DMS 273 (cell line): ENCODE measurements around the gene MTPN.

Source experiments
- DNase-seq: peaks from one replicate; lab custom pipeline; 2025; ENCODE audit not compliant: unreplicated experiment; lab: John Stamatoyannopoulos, UW

Gene MTPN

DNA sequence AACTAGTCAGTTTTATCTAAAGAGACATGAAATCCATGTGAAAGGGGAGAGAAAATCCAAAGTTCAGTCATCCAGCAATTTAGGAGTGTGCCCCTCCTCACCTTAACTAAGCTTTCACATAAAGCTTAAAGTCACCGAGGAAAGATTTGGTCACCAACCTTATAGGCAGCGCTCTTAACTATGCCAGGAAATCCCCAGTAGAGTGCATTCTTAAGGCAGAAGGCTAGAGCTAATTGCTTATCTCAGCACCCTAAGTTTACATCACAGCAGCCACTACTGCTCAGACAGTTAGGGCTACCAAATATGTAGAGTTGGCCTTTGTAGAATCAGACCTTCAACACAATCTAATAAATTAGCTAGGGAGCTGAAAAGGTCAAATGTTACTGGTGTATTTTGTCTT, 47.9 kb downstream of the MTPN start:
- no peak for DNase-seq

DNA sequence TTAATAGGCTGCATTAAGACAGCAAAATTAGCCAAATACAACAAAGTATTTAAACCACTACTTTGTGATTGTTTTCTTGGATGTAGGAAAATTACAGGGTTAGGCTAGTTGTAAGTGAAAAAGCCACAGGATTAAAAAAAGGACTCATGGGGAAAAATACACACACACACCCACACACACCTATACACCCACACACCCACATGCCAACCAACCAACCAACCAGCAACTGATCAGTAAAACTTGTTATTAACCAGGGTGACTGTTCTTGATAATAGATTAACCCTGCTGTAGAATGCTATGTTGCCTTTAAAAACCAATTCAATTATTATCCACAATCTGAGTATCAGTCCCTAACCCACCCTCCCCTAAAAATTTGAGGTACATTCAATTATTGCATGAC, 49.0 kb downstream of the MTPN start:
- DNase-seq = no peak

DNA sequence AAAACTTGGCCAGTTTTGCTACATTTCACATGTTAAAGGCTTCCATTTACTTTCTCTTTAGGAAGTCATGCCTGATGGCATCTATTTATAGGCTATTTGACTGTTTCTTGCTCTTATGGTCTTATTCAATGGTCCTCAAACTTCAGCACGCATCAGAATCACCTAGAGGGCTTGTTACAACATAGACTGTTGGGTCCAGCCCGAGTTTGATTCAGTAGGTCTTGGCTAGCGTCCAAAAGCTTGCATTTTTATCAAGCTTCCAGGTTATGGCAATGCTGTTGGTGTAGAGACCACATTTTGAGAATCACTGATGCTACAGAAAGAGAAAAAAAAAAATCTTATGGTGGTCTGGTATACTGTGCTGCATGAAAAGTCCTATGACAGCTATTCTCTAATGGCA, 51.9 kb downstream of the MTPN start:
- DNase-seq = no peak

DNA sequence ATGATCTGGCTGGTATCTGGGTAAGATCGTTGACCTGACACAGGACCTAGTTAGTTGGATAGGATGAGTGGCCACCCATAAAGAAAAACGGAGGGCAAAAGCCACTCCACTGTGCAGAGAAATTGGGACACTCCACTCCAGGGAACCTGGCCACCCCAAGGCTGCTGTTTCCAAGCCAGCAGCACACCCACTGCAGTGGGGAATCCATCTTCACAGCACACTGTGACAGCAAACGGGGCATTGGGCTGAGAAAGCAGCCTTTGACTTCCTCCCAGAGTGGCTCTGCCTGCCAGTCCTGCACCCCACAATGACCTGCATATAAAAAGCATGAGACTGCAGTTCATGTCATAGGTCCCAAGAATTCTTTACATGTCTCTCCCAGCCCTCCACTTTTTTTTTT, 52.9 kb downstream of the MTPN start:
- no peak for DNase-seq

DNA sequence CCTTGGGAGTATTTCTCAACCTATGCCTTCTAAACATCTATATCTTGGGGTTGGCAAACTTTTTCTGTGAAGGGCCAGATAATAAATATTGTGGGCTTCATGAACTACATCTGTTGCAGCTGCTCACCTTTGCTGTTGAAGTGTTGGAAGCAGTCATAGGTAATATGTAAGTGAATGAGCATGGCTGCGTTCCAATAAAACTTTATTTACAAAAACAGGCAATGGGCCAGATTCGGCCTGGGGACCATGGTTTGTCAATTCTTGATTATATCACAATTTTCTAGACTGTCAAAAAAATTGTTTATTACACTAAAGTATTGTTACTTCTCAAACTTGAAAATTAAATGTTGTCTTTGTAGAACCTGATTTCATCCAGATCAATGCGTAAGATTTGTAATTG, 54.9 kb downstream of the MTPN start:
- DNase-seq = no peak

DNA sequence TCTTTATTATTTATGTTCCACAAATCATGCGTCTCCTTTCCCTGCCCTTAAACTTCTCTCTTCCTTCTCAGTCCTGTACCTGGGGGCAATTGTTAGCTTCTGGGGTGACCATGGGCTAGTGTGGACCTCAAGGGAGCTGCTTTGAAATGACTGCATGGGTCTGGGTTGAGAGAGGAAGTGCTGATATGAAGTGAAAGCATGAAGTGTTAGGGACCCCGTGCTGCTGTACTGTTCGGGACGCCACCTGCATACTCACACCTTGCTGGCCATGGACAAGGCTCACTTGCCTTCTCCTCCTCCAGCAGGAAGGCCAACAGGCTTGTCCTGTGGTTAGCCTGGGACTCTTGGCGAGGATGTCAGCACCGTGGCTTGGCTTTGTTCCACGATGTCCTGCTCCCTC, 56.7 kb downstream of the MTPN start:
- no peak for DNase-seq

DNA sequence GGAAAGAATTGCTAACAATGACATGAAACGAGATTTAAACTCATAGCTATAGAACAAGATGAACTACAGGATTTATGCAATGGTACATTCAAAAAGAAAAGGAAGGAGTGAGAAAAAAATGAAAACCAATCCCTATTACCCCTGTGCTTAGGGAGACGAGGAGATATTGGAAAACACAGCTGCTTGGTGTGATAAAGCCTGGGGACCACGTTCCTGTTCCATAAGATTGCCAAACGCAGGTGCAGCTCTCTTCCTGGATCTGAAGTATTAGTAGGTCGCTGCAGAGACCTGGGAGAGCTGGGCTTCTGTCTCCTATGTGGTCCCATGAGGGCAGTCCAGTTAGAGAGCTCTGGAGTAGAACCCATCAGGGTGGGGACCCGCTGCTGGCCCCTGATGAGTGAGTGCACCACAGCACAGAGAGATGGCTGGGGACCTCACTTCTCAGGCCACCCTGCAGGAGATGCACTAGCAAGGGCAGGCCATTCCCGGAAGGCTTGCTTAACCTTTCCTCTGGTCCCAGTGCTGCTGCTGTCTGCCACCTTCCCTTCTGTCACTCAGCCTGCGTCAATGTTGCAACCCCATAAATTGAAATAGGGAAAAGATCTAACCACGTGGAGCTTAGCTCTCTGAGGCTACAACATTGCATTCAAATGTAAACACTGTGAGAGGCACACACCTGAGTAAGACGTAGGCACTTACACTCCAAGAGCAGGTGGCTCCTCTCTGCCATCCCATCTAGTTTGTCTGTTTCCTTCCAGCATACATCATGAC, 57.9 kb downstream of the MTPN start:
- DNase-seq = no peak

DNA sequence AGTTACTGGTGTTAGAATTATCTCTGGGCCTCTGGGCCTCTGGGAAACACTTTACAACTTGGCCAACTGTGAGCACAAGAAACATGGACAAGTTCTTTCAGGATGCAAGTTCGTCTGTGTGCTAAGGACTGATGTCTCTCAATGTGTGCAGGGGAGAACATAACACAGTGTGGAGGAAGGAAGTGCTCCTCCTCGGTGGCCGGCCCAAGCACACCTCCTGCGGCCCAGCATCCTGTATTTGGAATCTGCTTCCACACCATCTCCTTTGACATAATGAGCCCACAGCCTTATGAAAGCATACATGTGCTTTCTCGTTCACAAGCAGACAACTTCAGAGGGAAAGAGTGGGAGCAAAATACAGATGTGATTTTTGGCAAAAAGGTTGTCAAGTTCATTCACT, 59.0 kb downstream of the MTPN start:
- DNase-seq = no peak

DNA sequence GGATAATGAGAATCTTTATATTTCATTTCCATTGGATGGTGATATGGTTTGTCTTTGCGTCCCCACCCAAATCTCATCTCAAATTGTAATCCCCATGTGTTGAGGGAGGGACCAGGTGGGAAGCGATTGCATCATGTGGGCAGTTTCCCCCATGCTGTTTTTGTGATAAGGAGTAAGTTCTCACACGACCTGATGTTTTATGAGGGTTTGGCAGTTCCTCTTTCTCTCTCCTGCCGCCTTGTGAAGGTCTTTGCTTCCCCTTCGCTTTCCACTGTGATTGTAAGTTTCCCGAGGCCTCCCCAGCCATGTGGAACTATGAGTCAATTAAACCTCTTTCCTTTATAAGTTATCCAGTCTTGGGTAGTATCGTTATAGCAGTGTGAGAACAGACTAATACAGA, 59.4 kb downstream of the MTPN start:
- DNase-seq = no peak

DNA sequence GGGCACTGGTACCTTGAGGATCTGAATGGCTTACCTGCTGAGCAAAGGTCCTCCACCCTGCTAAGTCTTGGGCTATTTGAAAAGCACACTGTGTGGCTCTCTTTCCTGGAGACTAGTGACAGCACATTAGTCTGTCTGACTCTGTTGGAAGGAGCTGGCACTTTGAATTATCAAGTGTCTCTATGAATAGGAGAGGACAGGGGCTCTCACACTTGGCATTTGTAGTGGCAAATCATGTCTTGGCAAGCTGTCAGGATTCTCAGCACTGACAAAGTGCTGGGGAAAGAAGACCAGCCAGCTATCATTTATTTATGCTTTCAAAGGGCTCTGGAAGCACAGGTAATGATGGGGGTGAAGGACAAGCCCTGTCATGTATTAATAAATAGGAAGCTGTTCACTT, 62.8 kb downstream of the MTPN start:
- DNase-seq = peak; percentile 23

DNA sequence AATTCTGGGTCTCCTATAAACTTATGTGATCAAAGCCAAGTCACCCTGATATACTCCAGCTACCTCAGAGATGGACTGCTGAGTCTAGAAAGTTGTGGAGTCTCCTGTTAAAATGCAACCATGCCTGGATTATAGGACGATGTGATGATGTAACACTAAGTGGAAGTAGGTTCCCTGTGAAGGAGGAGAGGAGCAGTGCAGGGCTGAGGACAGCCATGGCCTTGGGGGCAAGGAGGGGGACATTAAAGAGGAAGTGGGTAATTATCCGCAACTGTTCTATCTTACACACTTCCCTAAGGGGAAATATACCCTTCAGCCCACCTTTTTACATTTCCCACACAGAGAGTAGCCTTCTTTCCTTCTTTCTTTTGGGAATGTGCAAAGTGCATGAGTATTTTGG, 63.8 kb downstream of the MTPN start:
- DNase-seq = no peak

DNA sequence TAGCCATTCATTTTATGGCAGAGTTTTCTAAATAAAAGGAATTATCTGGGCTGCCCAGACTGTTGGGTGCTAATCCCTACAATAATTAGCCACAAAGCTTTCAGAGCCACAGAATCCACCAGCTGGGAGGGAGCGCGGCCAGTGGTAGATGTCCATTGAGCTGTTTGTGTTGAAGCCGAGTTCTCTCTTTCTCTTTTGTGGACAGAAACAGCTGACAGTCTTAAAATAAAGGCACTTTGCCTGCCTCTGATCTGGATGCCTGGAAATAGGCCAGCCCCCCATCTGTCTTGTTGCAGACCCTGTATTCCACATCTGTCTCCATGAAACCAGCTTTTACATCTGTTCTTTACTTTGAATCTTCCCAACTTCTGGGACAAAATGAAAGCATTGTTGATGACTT, 66.1 kb downstream of the MTPN start:
- DNase-seq = peak; percentile 87

DNA sequence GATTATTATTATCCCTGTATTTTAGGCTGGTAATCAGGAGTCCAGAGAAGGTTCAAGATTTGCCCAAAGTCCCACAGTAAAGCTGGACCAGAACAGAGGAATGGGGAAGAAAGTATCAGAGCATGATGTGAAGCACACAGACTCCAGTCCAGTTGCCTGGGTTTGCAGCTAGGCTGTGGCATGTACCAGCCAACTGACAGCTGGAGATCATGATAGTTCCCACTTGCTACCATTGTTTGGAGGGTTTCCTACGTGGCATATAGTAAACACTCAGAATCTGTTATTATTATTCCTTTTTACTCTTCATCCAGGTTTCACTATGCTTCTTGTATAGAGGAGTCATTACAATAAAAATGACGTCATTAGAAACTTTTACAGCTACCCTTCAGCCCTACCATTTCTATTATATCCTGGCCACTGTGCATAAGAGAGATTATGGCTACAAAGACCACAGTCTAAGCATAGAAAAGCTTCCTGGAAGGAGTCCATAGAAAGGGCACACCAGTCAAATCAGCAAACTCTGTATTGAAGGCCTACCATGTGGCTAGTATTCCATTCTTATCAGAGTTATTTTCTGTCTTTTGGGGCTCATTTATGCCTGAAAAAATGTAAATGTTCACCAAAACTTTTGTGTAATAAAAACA, 66.6 kb downstream of the MTPN start:
- DNase-seq = peak; percentile 44

DNA sequence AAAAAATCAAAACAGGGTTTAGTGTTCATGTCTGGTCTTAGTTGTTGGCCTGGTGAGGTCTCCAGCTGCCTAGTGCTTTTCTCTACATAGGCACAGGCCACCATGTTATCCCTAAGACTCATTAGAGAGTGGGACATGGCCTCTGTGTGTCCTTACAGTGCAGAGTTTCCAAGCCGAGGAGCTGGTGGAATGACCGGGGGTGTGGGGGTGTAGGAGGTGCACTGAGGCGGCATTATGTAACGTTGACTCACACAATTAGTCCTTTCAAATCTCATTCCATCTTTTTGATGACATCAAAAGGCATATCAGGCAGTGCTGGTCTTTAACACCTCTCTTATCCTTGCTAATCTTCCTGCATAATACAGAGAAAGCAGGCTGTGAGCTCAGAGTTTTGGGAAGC, 71.3 kb downstream of the MTPN start:
- DNase-seq = no peak

DNA sequence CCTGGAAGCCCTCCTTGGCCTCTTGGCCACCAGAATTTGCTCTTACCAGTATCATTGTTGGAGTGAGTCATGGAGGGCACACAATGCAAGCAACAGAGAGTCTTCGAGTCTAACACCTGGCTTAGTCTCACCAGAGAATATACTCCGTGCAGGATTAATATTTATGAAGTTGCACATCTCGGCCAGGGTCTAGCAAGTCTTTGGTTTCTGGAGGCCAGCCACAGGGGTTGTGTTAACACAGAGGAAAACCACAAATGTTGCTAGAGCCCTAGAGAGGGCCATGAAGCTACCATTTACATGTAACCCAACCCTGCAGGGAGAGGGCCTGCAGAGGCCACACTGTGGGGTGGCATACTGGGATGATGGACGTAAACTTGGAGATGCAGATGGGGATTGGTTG, 71.8 kb downstream of the MTPN start:
- DNase-seq = no peak

DNA sequence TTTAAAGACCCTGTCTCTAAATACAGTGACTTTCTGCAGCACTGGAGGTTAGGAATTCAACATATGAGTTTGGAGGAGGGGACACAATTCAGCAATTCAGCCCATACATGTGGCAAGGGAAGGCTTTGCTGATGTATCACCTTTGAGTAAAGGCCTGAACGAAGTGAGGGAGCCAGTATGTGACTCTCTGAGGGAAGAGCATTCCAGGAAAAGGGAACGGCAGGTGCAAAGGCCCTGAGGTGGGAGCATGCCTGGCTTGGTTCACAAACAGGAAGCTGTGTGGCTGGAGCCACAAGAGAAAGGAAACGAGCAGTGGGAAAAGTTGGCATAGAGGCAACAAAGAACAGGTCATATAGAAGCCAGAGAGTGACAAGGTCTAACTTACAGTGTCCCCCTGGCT, 72.9 kb downstream of the MTPN start:
- DNase-seq = no peak

DNA sequence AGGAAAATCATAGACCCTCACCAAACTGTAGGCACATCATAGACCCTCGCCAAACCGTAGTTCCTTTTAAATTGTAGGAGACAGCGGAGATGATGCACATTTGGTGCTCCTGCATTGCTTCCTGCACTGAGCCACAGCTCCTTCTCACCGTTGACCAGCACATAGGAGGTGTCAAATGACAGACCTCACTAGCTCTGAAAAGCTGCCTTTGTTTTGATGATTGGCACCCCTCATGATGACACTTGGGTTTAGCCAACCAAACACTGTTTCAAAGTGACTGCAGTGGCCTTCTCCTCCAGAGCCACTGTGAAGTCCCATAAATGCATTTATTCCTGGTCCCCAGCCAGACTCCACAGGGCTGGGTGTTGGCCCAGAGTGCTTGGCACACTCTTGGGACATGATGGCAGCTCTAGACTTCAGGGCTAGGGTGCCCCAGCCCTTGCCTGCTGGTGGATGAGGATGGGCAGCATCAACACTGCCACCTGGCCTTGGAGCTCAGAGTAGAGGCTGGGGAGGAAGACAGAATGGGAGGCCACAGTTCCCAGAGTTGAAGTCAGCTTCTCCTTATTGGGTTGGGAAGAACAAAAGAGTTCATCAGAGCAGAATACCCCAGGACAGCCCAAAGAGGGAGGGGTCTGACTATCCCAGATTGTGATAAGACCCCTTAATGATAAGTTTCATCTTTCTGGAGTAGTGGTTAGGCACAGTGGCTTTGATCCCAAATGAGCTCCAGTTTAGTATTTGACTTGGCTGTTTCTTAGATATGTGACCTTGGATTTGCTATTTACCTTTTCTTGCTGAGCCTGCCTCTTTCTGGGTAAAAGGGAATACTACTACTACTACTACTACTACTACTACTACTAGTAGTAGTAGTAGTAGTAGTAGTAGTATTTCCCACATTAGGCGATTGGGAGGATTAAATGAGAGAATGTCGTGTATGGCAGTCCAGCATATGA, 75.3 kb downstream of the MTPN start:
- no peak for DNase-seq

DNA sequence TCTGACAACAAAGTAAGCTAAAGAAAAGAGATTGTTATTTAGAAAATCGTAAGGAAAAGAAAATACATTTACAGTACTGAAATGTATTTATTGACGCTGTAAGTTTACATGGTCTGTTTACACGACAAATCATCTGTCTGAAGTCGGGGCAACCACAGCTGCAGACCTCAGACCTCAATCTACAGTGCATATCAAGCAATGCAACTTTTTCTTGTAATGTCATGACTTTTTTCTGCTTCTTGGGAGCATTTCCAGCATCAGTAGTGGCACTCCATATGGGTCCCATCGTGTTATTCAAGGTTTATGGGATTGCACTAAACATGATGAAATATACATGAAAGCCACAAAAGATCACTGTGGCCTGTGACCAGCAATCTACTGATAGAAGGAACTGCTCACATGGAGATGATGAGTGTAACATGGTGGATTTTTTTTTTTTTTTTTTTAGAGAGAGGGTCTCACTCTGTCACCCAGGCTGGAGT, 77.1 kb downstream of the MTPN start:
- no peak for DNase-seq

DNA sequence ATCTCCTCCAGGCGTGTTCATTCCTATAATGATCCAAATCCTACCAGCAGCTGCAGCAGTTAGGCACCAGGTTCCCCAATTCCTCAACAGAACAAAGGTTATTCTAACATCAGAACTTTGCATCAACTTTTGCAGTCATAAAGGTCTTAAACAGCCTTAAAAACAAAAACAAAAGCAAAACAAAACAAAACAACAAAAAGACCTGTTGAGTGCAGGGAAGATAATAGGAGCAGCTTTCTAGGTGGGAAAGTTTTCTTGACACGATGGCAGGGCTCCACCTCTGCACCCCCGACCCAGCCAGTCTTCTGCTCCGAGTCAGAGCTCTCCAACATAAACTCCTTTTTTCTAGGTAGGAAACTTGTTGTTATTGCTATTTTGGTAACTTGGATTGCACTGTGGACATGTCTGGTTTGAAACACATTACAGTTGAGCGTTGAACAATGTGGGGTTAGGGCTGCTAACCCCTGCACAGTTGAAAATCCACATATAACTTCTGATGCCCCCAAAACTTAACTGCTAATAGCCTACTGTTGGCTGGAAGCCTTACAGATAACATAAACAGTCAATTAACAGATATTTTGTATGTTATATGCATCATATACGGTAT, 77.6 kb downstream of the MTPN start:
- DNase-seq = no peak

DNA sequence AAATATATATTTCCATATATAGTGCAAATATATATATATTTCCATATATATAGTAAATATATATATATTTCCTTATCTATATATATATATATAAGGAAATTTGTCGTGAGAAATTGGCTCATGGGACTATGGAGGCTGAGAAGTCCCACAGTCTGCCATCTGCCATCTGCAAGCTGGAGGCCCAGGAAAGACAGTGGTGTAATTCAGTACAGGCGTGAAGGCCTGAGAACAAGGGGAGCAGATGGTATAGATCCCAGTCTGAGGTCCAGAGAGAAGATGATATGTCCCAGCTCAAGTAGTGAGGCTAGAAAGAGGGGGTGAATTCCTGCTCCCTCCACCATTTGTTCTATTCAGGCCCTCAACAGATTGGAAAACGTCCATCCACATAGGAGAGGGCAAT, 78.9 kb downstream of the MTPN start:
- peak; percentile 95 for DNase-seq

DNA sequence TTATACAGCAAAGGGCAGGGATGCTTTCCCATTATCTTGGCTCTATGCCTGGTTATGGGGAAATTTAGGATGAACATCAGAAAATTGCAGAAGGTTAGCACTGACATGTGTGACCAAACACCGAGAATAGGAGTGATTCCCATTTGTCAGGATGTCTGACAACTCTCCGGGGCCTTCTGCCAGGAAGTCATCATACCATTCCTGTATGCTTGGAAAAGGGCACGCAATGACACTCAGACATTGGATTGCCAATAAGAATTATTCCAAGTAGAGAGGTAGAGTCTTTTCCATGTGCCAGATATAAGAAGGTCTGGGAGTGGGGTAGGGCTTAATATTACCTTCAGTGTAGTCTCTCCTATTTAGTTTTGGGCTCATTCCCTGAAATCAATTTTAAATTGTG, 82.3 kb downstream of the MTPN start:
- no peak for DNase-seq
